Activated gamma-delta T cell treated with anti-CD3 and anti-CD28 coated beads, Interleukin-2, amount 50 U/mL, for 16 hours (primary cell): Measurements from ENCODE around the gene DNM1L.

ENCODE experiments used
- DNase-seq: peaks from one replicate; pipeline ENCODE4 v3.0.0-alpha.2; 2020; ENCODE audit warnings: low read depth

The DNM1L gene

DNA sequence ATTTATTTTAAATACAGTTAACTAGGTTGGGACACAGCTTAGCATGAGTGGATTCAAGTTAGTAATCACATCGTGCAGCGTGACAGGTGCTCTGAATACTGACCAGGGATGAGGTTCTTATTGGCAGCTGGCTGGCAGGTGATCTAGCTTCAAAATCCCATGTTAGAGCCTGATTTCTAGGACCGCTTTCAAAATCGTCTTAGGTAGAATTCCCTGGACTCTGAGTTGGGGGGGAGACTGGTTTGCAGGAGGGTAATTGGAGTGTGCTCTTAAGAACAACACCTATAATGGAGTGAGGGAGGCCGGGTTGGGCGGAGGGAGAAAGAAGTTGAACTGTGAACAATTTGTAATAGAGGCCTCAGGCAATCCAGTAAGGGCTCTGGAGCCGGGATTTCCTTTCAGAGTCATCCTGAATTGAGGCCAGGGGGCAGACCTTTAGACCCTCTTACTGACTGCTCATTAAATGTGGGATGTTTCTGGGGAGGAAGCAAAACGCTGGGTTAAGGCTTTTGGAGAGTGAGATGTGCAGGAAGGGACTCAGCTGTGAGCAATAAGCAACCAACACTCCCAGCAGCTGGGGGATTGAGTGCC lies 77.5 kb downstream of the DNM1L start:
- no peak for DNase-seq

DNA sequence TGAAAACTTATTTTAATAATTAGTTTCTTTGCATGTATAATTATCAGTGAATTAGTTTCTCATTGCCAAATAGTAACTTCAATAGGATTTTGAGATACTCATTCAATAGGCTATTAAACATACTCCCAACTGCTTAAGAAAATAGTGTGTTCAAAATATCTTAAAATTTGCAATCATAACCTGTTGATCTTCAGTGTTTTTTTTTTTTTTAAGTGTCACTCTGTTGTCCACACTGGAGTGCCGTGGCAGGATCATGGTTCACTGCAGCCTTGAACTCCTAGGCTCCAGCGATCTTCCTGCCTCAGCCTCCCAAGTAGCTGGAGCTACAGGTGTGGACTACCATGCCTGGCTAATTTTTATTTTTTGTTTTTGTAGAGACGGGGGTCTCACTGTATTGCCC lies 78.1 kb downstream of the DNM1L start:
- DNase-seq, result no peak

DNA sequence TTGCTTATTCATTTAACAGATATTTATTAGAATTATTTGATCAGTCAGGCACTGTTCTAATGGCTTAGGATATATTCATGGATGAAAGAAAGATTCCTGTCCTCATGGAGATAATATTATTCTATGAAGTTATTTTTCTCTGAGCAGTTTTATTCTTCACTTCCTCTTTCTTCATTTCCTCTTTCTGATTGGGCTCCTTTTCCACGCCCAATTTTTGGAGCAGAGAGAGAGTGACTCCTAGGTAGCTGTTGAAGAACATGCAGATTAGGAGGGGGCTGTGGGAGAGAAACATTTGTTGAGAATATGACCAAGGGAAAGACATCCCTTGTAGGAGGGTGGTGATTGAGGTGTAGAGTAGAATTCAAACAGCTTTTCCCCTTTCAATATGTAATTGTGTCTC lies 82.6 kb downstream of the DNM1L start:
- DNase-seq, result no peak

DNA sequence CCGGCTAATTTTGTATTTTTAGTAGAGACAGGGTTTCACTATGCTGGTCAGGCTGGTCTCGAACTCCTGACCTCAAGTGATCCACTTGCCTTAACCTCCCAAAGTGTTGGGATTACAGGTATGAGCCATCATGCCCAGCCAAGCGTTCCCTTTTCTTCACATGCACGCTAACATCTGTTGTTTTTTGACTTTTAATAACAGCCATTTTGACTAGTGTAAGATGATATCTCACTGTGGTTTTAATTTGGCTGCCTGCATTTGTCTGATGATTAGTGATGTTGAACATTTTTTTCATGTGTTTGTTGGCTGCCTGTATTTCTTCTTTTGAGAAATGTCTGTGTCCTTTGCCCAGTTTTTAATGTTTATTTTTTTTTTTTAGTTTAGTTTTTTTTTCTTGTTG lies 86.8 kb downstream of the DNM1L start:
- no peak for DNase-seq

DNA sequence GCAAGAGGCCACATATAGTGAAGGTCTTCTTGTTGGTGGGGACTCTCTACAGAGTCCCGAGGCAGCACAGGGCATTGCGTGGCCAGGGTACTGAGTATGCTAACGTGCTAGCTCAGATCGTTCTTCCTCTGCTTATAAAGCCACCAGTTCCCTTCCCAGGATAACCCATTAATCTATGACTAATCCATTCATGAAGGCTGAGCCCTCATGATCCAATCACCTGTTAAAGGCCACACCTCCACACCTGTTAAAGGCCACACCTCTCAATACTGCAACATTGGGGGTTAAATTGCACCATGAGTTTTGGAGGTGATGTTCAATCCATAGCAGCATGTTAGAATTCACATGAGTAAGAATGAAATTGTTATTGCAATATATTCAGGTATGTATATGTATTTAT lies 89.4 kb downstream of the DNM1L start:
- DNase-seq, result no peak

DNA sequence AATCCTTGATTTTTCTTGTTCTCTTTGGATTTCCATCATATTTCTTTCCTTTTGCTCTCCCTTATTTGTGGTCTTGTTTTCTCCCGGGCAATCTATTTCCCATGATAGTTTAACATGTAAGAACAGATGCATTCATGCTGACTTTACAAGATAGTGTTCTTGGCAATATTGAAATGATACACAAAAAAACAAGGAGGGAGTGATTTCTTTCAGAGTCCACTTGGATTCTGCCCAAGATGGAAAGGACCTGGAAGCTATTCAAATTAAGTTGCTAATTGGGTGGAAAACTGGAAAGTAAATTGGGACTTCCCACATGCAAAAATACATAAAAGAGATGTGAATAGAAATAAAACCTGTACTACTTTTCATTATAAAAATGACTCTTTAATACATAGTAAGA lies 91.0 kb downstream of the DNM1L start:
- no peak for DNase-seq

DNA sequence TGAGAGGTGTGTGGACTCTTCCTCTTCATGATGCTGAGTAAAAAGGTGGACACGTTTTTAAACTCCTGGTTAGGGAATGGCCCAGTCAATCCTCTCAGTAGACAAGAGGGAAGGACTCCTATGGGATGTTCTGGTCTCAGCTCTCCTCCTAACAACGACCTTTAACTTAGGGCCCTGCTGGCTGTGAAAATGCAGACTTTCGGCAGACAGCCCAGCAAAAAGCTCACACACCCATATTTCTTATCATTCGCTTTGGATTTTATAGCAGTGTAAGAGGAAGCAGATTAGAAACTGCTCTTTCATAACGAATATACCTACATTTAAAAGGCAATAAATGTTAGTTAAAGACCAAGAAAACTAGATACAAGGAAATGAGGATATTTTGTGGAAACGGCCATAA lies 94.6 kb downstream of the DNM1L start:
- no peak for DNase-seq

DNA sequence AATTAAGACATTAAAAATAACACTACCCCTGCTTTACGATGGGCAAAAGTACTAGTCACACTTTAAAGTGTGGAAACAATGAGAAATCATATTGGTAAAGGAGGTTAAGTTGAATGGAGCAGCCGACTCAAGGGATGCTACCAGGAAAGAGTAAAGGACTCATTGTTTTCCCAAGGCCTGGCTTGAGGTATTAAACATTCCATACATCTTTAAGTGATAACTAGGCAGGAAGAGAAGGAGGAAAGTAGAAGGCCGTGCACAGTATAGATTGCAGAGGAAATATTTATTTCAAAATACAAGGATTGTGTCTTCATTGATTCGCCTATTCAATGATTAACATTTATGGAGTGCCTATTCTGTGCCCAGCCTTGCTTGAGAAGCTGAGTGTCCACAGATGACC lies 97.2 kb downstream of the DNM1L start:
- no peak for DNase-seq

DNA sequence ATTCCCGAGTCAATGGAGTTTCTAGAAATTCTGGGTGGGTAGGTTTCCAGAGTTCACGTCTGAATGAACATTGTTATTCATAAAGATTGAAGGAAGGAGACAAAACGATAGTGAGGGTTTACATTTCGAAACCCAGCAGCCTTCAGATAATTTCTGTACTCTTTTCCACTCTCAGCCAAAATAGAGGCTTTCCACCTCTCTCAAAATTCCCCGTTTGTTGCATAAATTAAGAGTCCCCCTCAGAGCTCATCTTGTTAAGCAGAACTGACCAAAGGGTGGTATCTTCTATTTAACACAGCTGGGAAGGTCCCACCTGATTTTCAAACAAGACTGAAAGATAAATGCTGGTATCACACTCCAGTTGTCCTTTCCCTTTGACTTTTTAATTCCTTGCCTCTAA lies 98.1 kb downstream of the DNM1L start:
- DNase-seq, result no peak

DNA sequence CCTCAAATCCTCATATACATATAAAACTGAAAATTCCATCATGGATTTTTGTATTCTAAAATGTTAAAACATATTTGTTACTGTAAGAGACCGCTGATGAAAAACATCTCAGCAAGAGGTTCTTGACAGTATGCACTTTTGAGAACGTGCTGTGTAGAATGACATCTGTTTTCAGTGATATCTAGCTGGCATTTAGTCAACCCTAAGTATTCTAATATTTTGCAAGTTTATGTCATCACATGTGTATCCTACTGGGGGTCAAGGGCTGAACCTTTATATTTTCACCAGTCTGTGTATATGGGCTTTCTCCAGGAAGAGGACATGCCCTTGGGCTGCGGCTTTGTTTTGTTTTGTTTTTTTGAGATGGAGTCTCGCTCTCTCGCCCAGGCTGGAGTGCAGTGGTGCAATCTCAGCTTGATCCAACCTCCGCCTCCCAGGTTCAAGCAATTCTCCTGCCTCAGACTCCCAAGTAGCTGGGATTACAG lies 98.6 kb downstream of the DNM1L start:
- no peak for DNase-seq

DNA sequence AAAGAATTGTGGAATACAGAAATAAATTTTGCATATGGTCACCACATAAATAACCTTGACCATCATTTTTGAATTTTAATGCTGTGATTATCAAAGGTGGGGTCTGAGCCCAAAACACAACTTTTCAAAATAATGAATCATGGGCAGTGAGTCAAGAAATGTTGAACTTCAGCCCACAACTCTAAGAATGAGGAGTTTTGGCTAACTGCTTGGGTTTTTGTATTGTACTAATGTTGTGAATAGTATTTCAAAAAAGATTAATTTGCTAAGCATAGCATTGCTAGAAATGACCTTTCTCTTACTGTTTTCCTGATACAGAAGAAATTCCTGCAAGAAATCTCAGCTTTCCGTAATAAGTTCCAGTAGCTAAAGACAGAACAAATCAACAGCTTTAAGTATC lies 101.0 kb downstream of the DNM1L start:
- DNase-seq, result no peak

DNA sequence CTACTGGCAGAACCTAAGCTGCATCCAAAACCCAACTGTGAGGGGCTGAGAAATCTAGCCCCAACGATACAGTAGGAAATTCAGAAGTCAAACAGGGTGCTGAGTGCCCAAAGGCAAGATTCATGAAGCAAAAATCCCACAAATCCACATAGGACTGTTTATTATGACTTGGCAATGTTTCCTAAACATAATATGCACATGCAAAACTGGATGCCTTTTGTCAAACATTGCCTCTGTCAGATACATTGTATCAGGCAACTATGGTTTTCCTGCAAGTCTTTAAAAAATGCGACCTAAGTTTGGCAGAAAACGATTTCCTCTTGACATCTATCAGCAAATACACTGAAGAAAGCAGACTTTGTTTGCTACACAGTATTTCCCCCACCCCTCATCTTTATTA lies 103.9 kb downstream of the DNM1L start:
- no peak for DNase-seq

DNA sequence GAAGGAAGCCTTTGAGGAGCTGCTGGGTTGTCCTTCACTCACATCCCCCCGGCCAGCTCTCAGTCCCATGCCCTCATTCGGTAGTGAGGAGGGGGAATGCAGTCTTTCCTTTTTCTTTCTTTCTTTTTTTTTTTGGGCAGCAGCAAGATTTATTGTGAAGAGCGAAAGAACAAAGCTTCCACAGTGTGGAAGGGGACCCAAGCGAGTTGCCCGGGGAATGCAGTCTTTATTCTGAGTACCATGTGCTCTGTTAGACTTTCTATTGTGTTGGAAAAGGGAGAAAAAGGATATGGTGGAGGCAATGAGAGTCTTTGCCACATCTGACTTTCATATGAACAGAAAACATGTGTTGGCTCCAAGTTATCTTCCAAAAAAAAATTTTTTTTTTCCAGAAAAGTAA lies 106.5 kb downstream of the DNM1L start:
- DNase-seq, result no peak

DNA sequence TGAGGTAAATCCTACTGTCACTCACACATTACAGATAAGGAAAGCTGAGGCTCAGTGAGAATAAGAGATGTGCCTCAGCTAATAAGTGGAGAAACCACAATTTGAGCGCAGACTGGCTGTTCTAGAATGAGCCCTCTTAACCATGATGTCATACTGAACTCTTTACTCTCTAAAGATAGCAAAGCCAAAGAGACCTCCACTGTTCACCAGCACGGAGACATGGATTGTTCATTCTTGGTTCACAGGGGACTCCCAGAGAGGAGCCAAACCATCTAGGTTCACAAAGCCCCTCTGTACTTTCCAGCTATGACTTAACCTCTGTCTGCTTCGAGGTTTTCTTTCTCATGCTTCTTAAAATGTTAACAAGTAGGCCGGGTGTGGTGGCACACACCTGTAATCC lies 109.3 kb downstream of the DNM1L start:
- DNase-seq, result no peak

DNA sequence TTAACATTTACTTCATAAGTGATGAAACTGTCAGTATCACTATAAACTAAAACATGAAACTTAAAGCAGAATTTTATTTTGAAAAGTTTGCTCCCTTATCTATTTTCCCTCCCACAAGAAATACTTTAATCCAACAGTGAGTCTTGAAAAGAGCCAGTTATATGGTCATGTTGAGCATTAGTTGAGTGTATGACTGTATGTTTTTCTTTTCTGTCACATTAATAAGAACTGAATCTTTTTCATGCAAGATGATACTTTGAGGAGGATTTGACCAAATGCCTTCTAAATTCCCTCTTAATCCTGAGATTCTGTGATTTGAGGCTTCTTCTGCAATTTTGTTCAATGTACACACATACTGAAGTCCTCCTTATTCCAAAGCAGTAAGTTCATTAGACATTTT lies 110.3 kb downstream of the DNM1L start:
- no peak for DNase-seq

DNA sequence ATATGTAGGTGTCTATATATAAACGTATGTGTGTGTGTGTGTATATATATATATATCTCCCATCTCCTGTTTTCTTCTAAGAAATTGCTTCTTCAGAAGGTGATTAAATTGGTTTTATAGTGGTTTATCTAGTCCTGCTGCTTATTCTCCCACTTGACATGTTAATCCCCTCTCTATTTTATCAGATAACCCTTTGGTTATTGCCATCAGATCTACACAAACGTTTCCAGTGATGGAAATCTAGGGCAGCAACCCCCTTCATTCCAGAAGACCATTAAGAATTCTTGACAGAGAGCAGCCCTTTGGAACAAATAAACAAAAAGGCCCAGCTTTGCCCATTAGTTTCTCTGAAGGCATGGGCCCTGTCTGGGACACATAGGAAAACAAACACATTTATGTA lies 110.8 kb downstream of the DNM1L start:
- no peak for DNase-seq

DNA sequence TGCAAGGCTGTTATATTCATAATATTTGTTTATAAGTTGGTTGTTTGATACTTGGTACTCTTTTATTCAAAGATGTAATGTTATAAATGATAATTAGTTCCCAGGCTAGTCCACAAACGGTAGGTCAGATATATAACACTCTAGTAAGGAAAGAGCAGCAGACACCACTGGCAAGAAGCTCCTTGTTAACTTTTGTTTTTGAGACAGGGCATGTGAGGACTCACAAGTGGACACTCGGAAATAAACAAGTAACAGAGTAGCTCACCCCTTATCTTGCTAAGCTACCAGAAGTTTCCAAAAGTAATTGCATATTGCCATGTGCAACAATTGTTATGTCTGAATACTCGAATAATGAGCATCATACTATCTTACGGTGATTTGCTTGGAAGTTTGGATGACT lies 115.2 kb downstream of the DNM1L start:
- no peak for DNase-seq
